Tibial nerve (tissue), 4 donors: ENCODE data around the gene ERG. TPM values are rescaled to one million over a fixed set of nuclear protein-coding genes. Genes with fewer than 3 reads are reported as not detected.

ENCODE experiments used
- DNase-seq, 2 donors: peaks; one replicate each; pipeline ENCODE4 v3.0.0-alpha.2; 2019; ENCODE audit warnings: low spot score in 2 of 2
- H3K27ac ChIP-seq, 4 donors: fragments of 200-600 bp; sonication (generic) in 3 of 4; one replicate each; pipeline ENCODE4 v1.5.1; 2017 to 2019; ENCODE audit warnings: mild to moderate bottlenecking in 1 of 4
- H3K27me3 ChIP-seq, 2 donors: fragments of 200-600 bp; sonication (generic) in 1 of 2; one replicate each; pipeline versions ENCODE4 v1.5.1 to v1.6.0; 2017 to 2019
- H3K36me3 ChIP-seq, 3 donors: fragments of 200-600 bp; sonication (generic); one replicate each; pipeline ENCODE4 v1.5.1; 2018 to 2019
- H3K4me1 ChIP-seq, 4 donors: fragments of 200-600 bp; sonication (generic) in 3 of 4; one replicate each; pipeline ENCODE4 v1.5.1; 2017 to 2019
- H3K4me3 ChIP-seq, 4 donors: fragments of 200-600 bp; sonication (generic) in 3 of 4; one replicate each; pipeline ENCODE4 v1.5.1; 2017 to 2019; ENCODE audit warnings: mild to moderate bottlenecking in 1 of 4, moderate library complexity in 1 of 4
- H3K9me3 ChIP-seq, 4 donors: fragments of 200-600 bp; sonication (generic) in 3 of 4; one replicate each; pipeline ENCODE4 v1.5.1; 2017 to 2019
- CTCF ChIP-seq, 5 experiments: fragments of 200-600 bp in 3 of 5; fragments of 450-650 bp in 2 of 5; sonication (generic) in 3 of 5; IDR thresholded peaks; one replicate each; pipeline ENCODE4 v1.5.1; 2016 to 2019; ENCODE audit warnings: antibody characterized with exemption in 5 of 5, mild to moderate bottlenecking in 3 of 5, moderate library complexity in 2 of 5
- EP300 ChIP-seq, 2 donors: sonication (generic); formaldehyde crosslinking; IDR thresholded peaks; one replicate each; pipeline ENCODE4 v1.6.1; 2017; ENCODE audit warnings: antibody characterized with exemption in 2 of 2, mild to moderate bottlenecking in 1 of 2
- POLR2A ChIP-seq, 2 donors: fragments of 450-650 bp; IDR thresholded peaks; one replicate each; pipeline ENCODE4 v1.6.1; 2017; ENCODE audit warnings: antibody characterized with exemption in 2 of 2, mild to moderate bottlenecking in 2 of 2, moderate library complexity in 2 of 2
- WGBS, 2 donors: methylation state at CpG; one replicate each; pipeline ENCODE4 v1.1.5; 2018; 5-methylcytosine and 5-hydroxymethylcytosine counted together
- total RNA-seq, 4 donors: library from RNA; depleted of rRNA; stranded (reverse); fragments of >200 nt; gene quantifications; one replicate each; pipeline ENCODE4 v1.1.0, GENCODE V29; 2016

Gene ERG
- total RNA-seq, 4 donors from 2014 or later = 5.9 to 20.4 (median 17.6) TPM

GRCh38 chr21:38342739-38343138 is 155.5 kb downstream of the ERG start:
- Histone ChIP-seq H3K4me3 (no peak overlapping the region), H3K27ac (no peak overlapping the region), H3K36me3 (no peaks in the 10 kb centered on the region), H3K27me3 (no peaks in the 10 kb centered on the region), H3K9me3 (no peaks in the 10 kb centered on the region), H3K4me1 (no peaks in the 10 kb centered on the region)
- WGBS, 2 donors = 72 to 76% methylated on average over 1 of the region's 1 CpG
- TF ChIP-seq CTCF (IDR thresholded peaks at IDR 0.05) = no peak
- no peak for TF ChIP-seq POLR2A (IDR thresholded peaks at IDR 0.05)
- TF ChIP-seq EP300 (IDR thresholded peaks at IDR 0.05) = no peak
- no peak for DNase-seq

- TF ChIP-seq POLR2A (IDR thresholded peaks at IDR 0.05) (no peak), EP300 (IDR thresholded peaks at IDR 0.05) (peak in 1 of 2 donors; percentile 39)
- Histone ChIP-seq H3K4me3 (no peak overlapping the region), H3K27me3 (no peaks in the 10 kb centered on the region), H3K9me3 (no peaks in the 10 kb centered on the region), H3K4me1 (no peaks in the 10 kb centered on the region), H3K27ac (no peak overlapping the region), H3K36me3 (no peaks in the 10 kb centered on the region)
- 69 to 85% methylated on average over 5 of the region's 5 CpGs for WGBS, 2 donors
- no peak for DNase-seq
Observed at GRCh38 chr21:38341546-38342012, 156.7 kb downstream of the ERG start.

GRCh38 chr21:38340131-38340530 is 158.1 kb downstream of the ERG start:
- H3K4me1 ChIP-seq = no peaks in the 10 kb centered on the region
- no peak overlapping the region for H3K27ac ChIP-seq
- no peak for TF ChIP-seq EP300 (IDR thresholded peaks at IDR 0.05)
- TF ChIP-seq POLR2A (IDR thresholded peaks at IDR 0.05) = no peak
- no peak for TF ChIP-seq CTCF (IDR thresholded peaks at IDR 0.05)
- 89 to 93% methylated on average over 4 of the region's 4 CpGs for WGBS, 2 donors
- H3K9me3 ChIP-seq = no peaks in the 10 kb centered on the region
- no peak overlapping the region for H3K4me3 ChIP-seq
- H3K36me3 ChIP-seq = no peaks in the 10 kb centered on the region
- no peak for DNase-seq
- H3K27me3 ChIP-seq = no peaks in the 10 kb centered on the region

GRCh38 chr21:38337793-38338192 is 160.5 kb downstream of the ERG start:
- no peaks in the 10 kb centered on the region for H3K27me3 ChIP-seq
- DNase-seq = no peak
- H3K36me3 ChIP-seq = no peaks in the 10 kb centered on the region
- 94 to 97% methylated on average over 5 of the region's 5 CpGs for WGBS, 2 donors
- no peaks in the 10 kb centered on the region for H3K4me1 ChIP-seq
- H3K9me3 ChIP-seq = no peaks in the 10 kb centered on the region
- TF ChIP-seq POLR2A (IDR thresholded peaks at IDR 0.05) (no peak), EP300 (IDR thresholded peaks at IDR 0.05) (no peak), CTCF (IDR thresholded peaks at IDR 0.05) (no peak)
- H3K4me3 ChIP-seq = no peak overlapping the region
- H3K27ac ChIP-seq = no peak overlapping the region

GRCh38 chr21:38334866-38335265 is 163.4 kb downstream of the ERG start:
- TF ChIP-seq EP300 (IDR thresholded peaks at IDR 0.05) (no peak), CTCF (IDR thresholded peaks at IDR 0.05) (no peak), POLR2A (IDR thresholded peaks at IDR 0.05) (no peak)
- 86 to 87% methylated on average over 8 of the region's 8 CpGs for WGBS, 2 donors
- DNase-seq = no peak
- Histone ChIP-seq H3K27ac (no peak overlapping the region), H3K36me3 (no peaks in the 10 kb centered on the region), H3K27me3 (no peaks in the 10 kb centered on the region), H3K4me3 (no peak overlapping the region), H3K4me1 (no peaks in the 10 kb centered on the region), H3K9me3 (no peaks in the 10 kb centered on the region)
